Sciatic nerve (tissue), 2 donors: ENCODE measurements around the gene VTI1A. TPM values are rescaled to one million over a fixed set of nuclear protein-coding genes. Genes with fewer than 3 reads are reported as not detected.
"Not testable (repeated sequence)": the region's sequence is repeated elsewhere in the genome, so short reads cannot be mapped to it uniquely, and the experiment has no call there.

Experiments
- ATAC-seq: fragments of 200-7000 bp; cut with Tn5 transposase; one replicate; pipeline ENCODE4 v1.9.1; 2020; ENCODE audit warnings: mild to moderate bottlenecking, moderate library complexity
- DNase-seq: peaks from one replicate; pipeline ENCODE4 v3.0.0-alpha.2; 2020; ENCODE audit warnings: low spot score
- intact Hi-C: fragments of 100-400 bp; cut with DNase I; formaldehyde crosslinking; loops from one replicate; pipeline ENCODE4 v1.14.2; 2022
- total RNA-seq: library from RNA; stranded (reverse); fragmentation: NEBNext Ultra II Directional; extraction: Animal tissue kit (Norgen Biotek cat#: 25700); gene quantifications from one replicate; pipeline ENCODE4 v1.2.1, GENCODE V29; 2021
- donor health status: DM: no; HTN: no; CAD: no.
- donor health status: DM: no; HTN: no; CAD: no.

Gene VTI1A
- total RNA-seq, 1 donor from 2014 or later = 44.0 TPM

- ATAC-seq (no peak), DNase-seq (no peak)
- intact Hi-C loops = no loop called here
Measured at GRCh38 chr10:112528235-112528634, 81.2 kb downstream of the VTI1A start.

- intact Hi-C loops = no loop called here
- DNase-seq (no peak), ATAC-seq (no peak)
Measured at GRCh38 chr10:112531421-112531820, 84.4 kb downstream of the VTI1A start.

- no peak for DNase-seq
- intact Hi-C loops = no loop called here
- peak; percentile 75 for ATAC-seq
Measured at GRCh38 chr10:112532189-112532588, 85.2 kb downstream of the VTI1A start.

GRCh38 chr10:112532956-112533355, 85.9 kb downstream of the VTI1A start:
- no peak for ATAC-seq
- intact Hi-C loops = no loop called here
- DNase-seq = no peak

- intact Hi-C loops = no loop called here
- ATAC-seq = no peak
- no peak for DNase-seq
Measured at GRCh38 chr10:112533916-112534315, 86.9 kb downstream of the VTI1A start.

GRCh38 chr10:112535531-112535951, 88.5 kb downstream of the VTI1A start:
- DNase-seq (no peak), ATAC-seq (peak; percentile 71)
- intact Hi-C loops = no loop called here

GRCh38 chr10:112536663-112537062, 89.6 kb downstream of the VTI1A start:
- intact Hi-C loops = no loop called here
- no peak for DNase-seq
- ATAC-seq = no peak

- ATAC-seq = no peak
Measured at GRCh38 chr10:112538168-112538567, 91.2 kb downstream of the VTI1A start.

GRCh38 chr10:112539340-112539739, 92.3 kb downstream of the VTI1A start:
- ATAC-seq = no peak
- DNase-seq = no peak
- intact Hi-C loops = no loop called here

More at GRCh38 chr10:112538168-112538567, 91.2 kb downstream of the VTI1A start:
- intact Hi-C loops = no loop called here
- no peak for DNase-seq

- ATAC-seq, DNase-seq, intact Hi-C loops: not testable (repeated sequence)
Measured at GRCh38 chr10:112542823-112543222, 95.8 kb downstream of the VTI1A start.

- DNase-seq = no peak
- intact Hi-C loops = no loop called here
- no peak for ATAC-seq
Measured at GRCh38 chr10:112546474-112546873, 99.5 kb downstream of the VTI1A start.

GRCh38 chr10:112548535-112549276, 101.7 kb downstream of the VTI1A start:
- ATAC-seq (no peak), DNase-seq (no peak)
- intact Hi-C loops = no loop called here

GRCh38 chr10:112552593-112553110, 105.6 kb downstream of the VTI1A start:
- ATAC-seq (no peak), DNase-seq (no peak)
- intact Hi-C loops = no loop called here

- intact Hi-C loops = no loop called here
- no peak for ATAC-seq
- DNase-seq = no peak
Measured at GRCh38 chr10:112553315-112553714, 106.3 kb downstream of the VTI1A start.

- no peak for ATAC-seq
- intact Hi-C loops = no loop called here
- no peak for DNase-seq
Measured at GRCh38 chr10:112554263-112554662, 107.2 kb downstream of the VTI1A start.

- DNase-seq (no peak), ATAC-seq (no peak)
- intact Hi-C loops = no loop called here
Measured at GRCh38 chr10:112557197-112557596, 110.2 kb downstream of the VTI1A start.

GRCh38 chr10:112558476-112559142, 111.6 kb downstream of the VTI1A start:
- intact Hi-C loops = no loop called here
- ATAC-seq (no peak), DNase-seq (no peak)

GRCh38 chr10:112559349-112559748, 112.3 kb downstream of the VTI1A start:
- ATAC-seq = no peak
- intact Hi-C loops = no loop called here
- no peak for DNase-seq

GRCh38 chr10:112562122-112562521, 115.1 kb downstream of the VTI1A start:
- no peak for ATAC-seq
- DNase-seq = no peak
- intact Hi-C loops = no loop called here
